PC-3 (cell line): ENCODE results near the gene ETV6. TPM values are rescaled to one million over a fixed set of nuclear protein-coding genes. Genes with fewer than 3 reads are reported as not detected.

ENCODE experiments used
- ATAC-seq: fragments of 200-7000 bp; cut with Tn5 transposase; 2 replicates; pipeline ENCODE4 v1.9.1; 2020; ENCODE audit warnings: mild to moderate bottlenecking, moderate library complexity
- BruUV-seq: library from RNA; stranded (reverse); fragments of 400-500 nt; replicated peaks from 2 replicates; lab custom pipeline; 2021; lab: Mats Ljungman, UMichigan
- CTCF ChIA-PET: fragments of 300-600 bp; sonication (Branson Sonifier 250); formaldehyde crosslinking; loops from one replicate; lab custom pipeline; 2022; ENCODE audit warnings: antibody characterized with exemption; lab: Charles Lee
- POLR2A ChIA-PET: fragments of 300-600 bp; sonication (Branson Sonifier 250); formaldehyde crosslinking; loops from one replicate; lab custom pipeline; 2022; ENCODE audit warnings: antibody characterized with exemption; ENCODE audit not compliant: unreplicated experiment; lab: Charles Lee
- DNase-seq: peaks from one replicate; pipeline ENCODE4 v3.0.0-alpha.2; 2015
- H2AFZ ChIP-seq: fragments of 300-600 bp; sonication (generic); 2 replicates; pipeline ENCODE4 v1.6.0; 2016; ENCODE audit warnings: antibody characterized with exemption, low read length
- H3F3A ChIP-seq: fragments of 300-600 bp; sonication (generic); one replicate; pipeline ENCODE4 v1.6.0; 2017; ENCODE audit warnings: antibody characterized with exemption, low read length, control low read depth, mild to moderate bottlenecking; ENCODE audit not compliant: unreplicated experiment
- H3K27ac ChIP-seq: fragments of 300-600 bp; sonication (generic); 2 replicates; pipeline ENCODE4 v1.5.1; 2016; ENCODE audit warnings: mild to moderate bottlenecking, low read length
- H3K27me3 ChIP-seq: fragments of 300-600 bp; sonication (generic); 2 replicates; pipeline ENCODE4 v1.6.1; 2016; ENCODE audit warnings: low read length, mixed read lengths
- H3K36me3 ChIP-seq: fragments of 300-600 bp; sonication (generic); 2 replicates; pipeline ENCODE4 v1.6.1; 2016; ENCODE audit warnings: low read depth, mixed run types, low read length, mixed read lengths
- H3K4me1 ChIP-seq: fragments of 300-600 bp; sonication (generic); 2 replicates; pipeline ENCODE4 v1.5.1; 2016; ENCODE audit warnings: low read length; ENCODE audit not compliant: insufficient read depth
- H3K4me2 ChIP-seq: fragments of 300-600 bp; sonication (generic); 2 replicates; pipeline ENCODE4 v1.6.0; 2016; ENCODE audit warnings: low read length
- H3K4me3 ChIP-seq: fragments of 300-600 bp; sonication (generic); 2 replicates; pipeline ENCODE4 v1.5.1; 2016; ENCODE audit warnings: mild to moderate bottlenecking, low read length, mixed read lengths
- H3K79me2 ChIP-seq: fragments of 300-600 bp; sonication (generic); 2 replicates; pipeline ENCODE4 v1.6.1; 2017; ENCODE audit warnings: low read length, mixed read lengths
- H3K9ac ChIP-seq: fragments of 300-600 bp; sonication (generic); 2 replicates; pipeline ENCODE4 v1.6.0; 2016; ENCODE audit warnings: mild to moderate bottlenecking, low read length
- H3K9me2 ChIP-seq: fragments of 300-600 bp; sonication (generic); replicated peaks from 2 replicates; pipeline ENCODE4 v1.6.1; 2016; ENCODE audit warnings: mixed run types, low read length, mixed read lengths
- H3K9me3 ChIP-seq: fragments of 300-600 bp; sonication (generic); 2 replicates; pipeline ENCODE4 v1.6.1; 2016; ENCODE audit warnings: low read length, mixed read lengths
- H4K20me1 ChIP-seq: fragments of 300-600 bp; sonication (generic); 2 replicates; pipeline ENCODE4 v1.6.1; 2016; ENCODE audit warnings: low read length, mixed read lengths
- CTCF ChIP-seq: fragments of 300-600 bp; sonication (generic); conservative IDR thresholded peaks from 2 replicates; pipeline ENCODE4 v1.5.1; 2017; ENCODE audit warnings: antibody characterized with exemption, low read depth, mild to moderate bottlenecking, low read length
- EZH2 ChIP-seq: fragments of 300-600 bp; sonication (generic); IDR thresholded peaks from one replicate; pipeline ENCODE4 v1.6.1; 2017; ENCODE audit warnings: antibody characterized with exemption, mild to moderate bottlenecking, low read length; ENCODE audit not compliant: unreplicated experiment
- EZH2phosphoT487 ChIP-seq: fragments of 300-600 bp; sonication (generic); IDR thresholded peaks from 2 replicates; pipeline ENCODE4 v1.6.1; 2018; ENCODE audit warnings: mild to moderate bottlenecking, antibody characterized with exemption, low read length, borderline replicate concordance
- intact Hi-C: fragments of 100-400 bp; cut with micrococcal nuclease; formaldehyde crosslinking; loops from 2 replicates; pipeline ENCODE4 v1.9.0; 2023
- total RNA-seq: library from RNA; depleted of rRNA; stranded (reverse); fragments of >200 nt; gene quantifications from 2 replicates; pipeline ENCODE4 v1.2.3, GENCODE V29; 2014

The ETV6 gene
- total RNA-seq, 1 experiment from 2014 or later: 5.0 TPM

GRCh38 chr12:11703378-11703777, 53.9 kb downstream of the ETV6 start:
- TF ChIP-seq EZH2 (no peak), EZH2phosphoT487 (no peak), CTCF (no peak)
- DNase-seq (no peak), ATAC-seq (no peak)
- POLR2A ChIA-PET: no interaction called here
- Histone ChIP-seq H3K4me1 (peaks cover 12% of the 10 kb centered on the region), H3K36me3 (no peaks in the 10 kb centered on the region), H3K9ac (no peak overlapping the region), H3K79me2 (0 out of 2 replicates have a peak, but pooled peaks cover 3% of the 10 kb centered on the region), H3K27ac (no peak overlapping the region), H3K4me3 (no peak overlapping the region), H4K20me1 (no peaks in the 10 kb centered on the region), H3K9me2 (no peaks in the 10 kb centered on the region), H2AFZ (no peak overlapping the region), H3K4me2 (no peak overlapping the region), H3F3A (no peaks in the 10 kb centered on the region), H3K9me3 (no peaks in the 10 kb centered on the region), H3K27me3 (no peaks in the 10 kb centered on the region)
- intact Hi-C loops: no loop called here
- CTCF ChIA-PET: no interaction called here
- BruUV-seq: no TSS peak

GRCh38 chr12:11704089-11704488, 54.6 kb downstream of the ETV6 start:
- no peak overlapping the region for H3K4me2 ChIP-seq
- ChIA-PET POLR2A (no interaction called here), CTCF (no interaction called here)
- no peak overlapping the region for H3K9ac ChIP-seq
- no TSS peak for BruUV-seq
- DNase-seq (no peak), ATAC-seq (no peak)
- intact Hi-C loops: no loop called here
- no peaks in the 10 kb centered on the region for H3K9me3 ChIP-seq
- no peaks in the 10 kb centered on the region for H3K36me3 ChIP-seq
- no peaks in the 10 kb centered on the region for H3K9me2 ChIP-seq
- no peak for TF ChIP-seq CTCF
- 0 out of 2 replicates have a peak, but pooled peaks cover 3% of the 10 kb centered on the region for H3K79me2 ChIP-seq
- H4K20me1 ChIP-seq: no peaks in the 10 kb centered on the region
- H3K4me1 ChIP-seq: peaks cover 12% of the 10 kb centered on the region
- no peak overlapping the region for H3K27ac ChIP-seq
- no peaks in the 10 kb centered on the region for H3F3A ChIP-seq
- no peak overlapping the region for H3K4me3 ChIP-seq
- no peak overlapping the region for H2AFZ ChIP-seq
- H3K27me3 ChIP-seq: no peaks in the 10 kb centered on the region

GRCh38 chr12:11705010-11705409, 55.5 kb downstream of the ETV6 start:
- H3K27ac ChIP-seq: peak overlapping the region; percentile 63
- peak; percentile 78 for DNase-seq
- no peaks in the 10 kb centered on the region for H3K36me3 ChIP-seq
- no peaks in the 10 kb centered on the region for H3F3A ChIP-seq
- H3K27me3 ChIP-seq: no peaks in the 10 kb centered on the region
- no peaks in the 10 kb centered on the region for H4K20me1 ChIP-seq
- no peak overlapping the region for H2AFZ ChIP-seq
- no peak overlapping the region for H3K4me3 ChIP-seq
- H3K9me2 ChIP-seq: no peaks in the 10 kb centered on the region
- 0 out of 2 replicates have a peak, but pooled peaks cover 3% of the 10 kb centered on the region for H3K79me2 ChIP-seq
- TF ChIP-seq CTCF: no peak
- TF ChIP-seq EZH2: no peak
- no peak for TF ChIP-seq EZH2phosphoT487
- intact Hi-C loops: no loop called here
- ATAC-seq: peak; percentile 60
- no TSS peak for BruUV-seq
- H3K4me1 ChIP-seq: peaks cover 12% of the 10 kb centered on the region
- no peaks in the 10 kb centered on the region for H3K9me3 ChIP-seq
- ChIA-PET CTCF (no interaction called here), POLR2A (interaction anchor here (0.7 kb wide), 1 partner anchor 53 kb away, joined by 4 read pairs; no protein-coding TSS in a partner anchor)
- no peak overlapping the region for H3K9ac ChIP-seq
- peak overlapping the region; percentile 61 for H3K4me2 ChIP-seq
